SJSA1 (cell line): ENCODE measurements around the gene PATZ1. TPM values are rescaled to one million over a fixed set of nuclear protein-coding genes. Genes with fewer than 3 reads are reported as not detected.

Experiments
- DNase-seq, 2 experiments: peaks; one replicate each; pipeline ENCODE4 v3.0.0-alpha.2; 2015 to 2020; ENCODE audit warnings: low spot score in 2 of 2, low read depth in 1 of 2
- H3K27ac ChIP-seq: fragments of 250-450 bp; sonication (Bioruptor Pico); 2 replicates; pipeline ENCODE4 v1.5.1; 2020; ENCODE audit warnings: mild to moderate bottlenecking, moderate library complexity
- H3K27me3 ChIP-seq: fragments of 250-450 bp; sonication (Bioruptor Pico); replicated peaks from 2 replicates; pipeline ENCODE4 v1.5.1; 2020; ENCODE audit warnings: mild to moderate bottlenecking, moderate library complexity
- H3K36me3 ChIP-seq: fragments of 250-450 bp; sonication (Bioruptor Pico); 2 replicates; pipeline ENCODE4 v1.5.1; 2020; ENCODE audit warnings: mild to moderate bottlenecking
- H3K4me1 ChIP-seq: fragments of 250-450 bp; sonication (Bioruptor Pico); replicated peaks from 2 replicates; pipeline ENCODE4 v1.6.1; 2021; ENCODE audit warnings: mild to moderate bottlenecking
- H3K4me3 ChIP-seq: fragments of 250-450 bp; sonication (Bioruptor Pico); 2 replicates; pipeline ENCODE4 v1.5.1; 2020; ENCODE audit warnings: mild to moderate bottlenecking
- H3K9me3 ChIP-seq: fragments of 250-450 bp; sonication (Bioruptor Pico); replicated peaks from 2 replicates; pipeline ENCODE4 v1.5.1; 2020; ENCODE audit warnings: mild to moderate bottlenecking
- total RNA-seq: library from RNA; depleted of rRNA; stranded (reverse); fragments of >200 nt; shearing (Covaris generic); gene quantifications from 2 replicates; pipeline ENCODE4 v1.2.3, GENCODE V29; 2014

The PATZ1 gene
- total RNA-seq, 1 experiment from 2014 or later, result 14.7 TPM

DNA sequence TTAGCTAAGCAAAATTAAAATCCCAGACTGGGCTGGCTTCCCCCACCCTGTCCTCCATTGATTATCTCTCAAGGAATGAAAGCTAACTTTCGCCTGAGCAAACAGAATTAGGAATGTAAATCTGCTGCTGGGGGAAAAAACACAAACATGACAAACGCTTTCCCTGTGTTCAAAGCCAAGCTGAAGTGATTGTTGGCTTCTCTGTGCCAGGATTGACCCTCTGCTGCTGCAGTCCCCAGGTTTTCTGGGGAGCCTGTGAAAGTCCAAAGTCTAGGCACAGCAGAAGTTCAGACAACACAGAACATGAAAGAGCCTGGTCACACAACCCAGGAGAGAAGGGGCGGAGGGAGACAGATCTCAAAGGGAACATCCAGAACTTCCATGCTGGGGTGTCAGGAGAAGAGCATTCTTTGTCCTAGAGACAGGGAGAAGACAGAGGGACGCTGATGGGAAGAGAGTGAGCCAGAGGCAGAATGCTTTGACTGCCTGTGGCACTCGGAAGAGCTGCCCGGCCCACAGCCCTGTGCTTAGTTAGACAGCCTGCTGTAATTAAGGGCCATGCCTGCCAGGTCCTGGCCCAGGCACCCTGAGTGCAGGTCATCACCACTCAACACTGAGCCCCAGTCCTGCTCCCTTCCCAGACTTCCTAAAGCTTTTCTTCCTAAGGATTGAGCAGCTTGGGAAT, 6.9 kb downstream of the PATZ1 start:
- H3K36me3 ChIP-seq, result peaks cover 88% of the 10 kb centered on the region
- no peaks in the 10 kb centered on the region for H3K9me3 ChIP-seq
- peaks cover 12% of the 10 kb centered on the region for H3K4me1 ChIP-seq
- no peak overlapping the region for H3K27ac ChIP-seq
- no peaks in the 10 kb centered on the region for H3K27me3 ChIP-seq
- DNase-seq, result no peak
- H3K4me3 ChIP-seq, result no peak overlapping the region

DNA sequence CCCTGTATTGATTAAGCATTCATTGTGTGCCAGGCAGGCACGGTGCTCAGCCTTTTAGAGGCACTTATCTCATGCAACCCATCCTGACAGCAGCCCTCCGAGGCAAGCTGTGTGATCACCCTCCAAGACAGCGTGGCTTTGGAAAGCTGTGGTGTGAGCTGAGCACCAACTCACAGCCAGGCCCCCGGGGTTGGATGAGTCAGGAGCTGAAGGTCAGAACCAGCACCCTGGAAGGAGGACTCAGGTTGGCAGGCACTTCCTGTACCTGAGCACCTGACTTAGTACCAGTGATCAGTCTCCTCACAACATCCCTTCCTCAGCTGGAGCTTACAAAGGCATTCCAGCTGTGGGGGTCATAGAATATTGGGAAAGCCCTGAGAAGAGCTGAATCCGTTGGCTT, 9.0 kb downstream of the PATZ1 start:
- DNase-seq, result no peak
- H3K4me1 ChIP-seq, result no peaks in the 10 kb centered on the region
- H3K27me3 ChIP-seq, result no peaks in the 10 kb centered on the region
- peaks cover 88% of the 10 kb centered on the region for H3K36me3 ChIP-seq
- no peak overlapping the region for H3K4me3 ChIP-seq
- H3K27ac ChIP-seq, result no peak overlapping the region
- no peaks in the 10 kb centered on the region for H3K9me3 ChIP-seq

DNA sequence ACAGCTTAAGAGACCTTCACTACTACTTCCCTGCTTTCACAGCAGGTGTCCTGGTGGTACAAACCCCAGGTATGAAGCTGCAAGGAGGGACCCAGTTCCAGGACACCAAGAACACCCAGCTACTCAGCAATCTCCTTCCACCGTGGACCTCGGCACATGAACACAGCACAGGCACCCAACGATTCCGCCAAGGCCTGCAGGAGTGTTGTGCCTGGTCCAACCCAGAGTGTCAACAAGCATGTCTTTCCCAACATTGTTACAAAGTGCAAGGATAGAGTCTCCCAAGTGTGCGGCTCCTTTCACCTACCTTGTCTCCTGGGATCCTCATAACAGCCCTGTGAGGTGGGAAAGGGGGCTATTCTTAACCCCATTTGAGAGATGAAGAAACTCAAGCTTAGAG, 11.8 kb downstream of the PATZ1 start:
- no peak for DNase-seq
- Histone ChIP-seq H3K4me3 (no peak overlapping the region), H3K9me3 (no peaks in the 10 kb centered on the region), H3K4me1 (no peaks in the 10 kb centered on the region), H3K27ac (no peak overlapping the region), H3K27me3 (no peaks in the 10 kb centered on the region), H3K36me3 (peaks cover 79% of the 10 kb centered on the region)

DNA sequence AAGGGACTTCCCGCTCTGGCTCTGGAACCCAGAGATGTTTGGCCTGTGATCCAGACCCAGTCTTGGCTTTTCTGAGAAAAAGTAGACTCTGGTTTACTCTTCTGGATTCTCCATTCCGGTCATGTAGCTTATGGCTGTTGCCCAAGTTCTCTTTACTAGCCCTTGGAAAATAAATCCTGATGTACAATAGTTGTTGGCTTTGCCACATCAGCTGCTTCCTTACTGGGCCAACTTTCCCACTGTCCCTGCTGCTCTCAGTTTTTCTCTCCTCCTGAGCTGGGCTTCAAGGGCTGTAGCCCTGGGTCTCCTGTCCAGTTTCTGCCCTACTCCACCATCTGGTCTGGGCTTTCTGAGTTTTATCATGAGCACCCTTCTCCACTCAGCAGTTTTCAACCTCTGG, 12.5 kb downstream of the PATZ1 start:
- DNase-seq, result no peak
- Histone ChIP-seq H3K4me1 (no peaks in the 10 kb centered on the region), H3K27me3 (no peaks in the 10 kb centered on the region), H3K36me3 (peaks cover 79% of the 10 kb centered on the region), H3K9me3 (no peaks in the 10 kb centered on the region), H3K27ac (no peak overlapping the region), H3K4me3 (no peak overlapping the region)

DNA sequence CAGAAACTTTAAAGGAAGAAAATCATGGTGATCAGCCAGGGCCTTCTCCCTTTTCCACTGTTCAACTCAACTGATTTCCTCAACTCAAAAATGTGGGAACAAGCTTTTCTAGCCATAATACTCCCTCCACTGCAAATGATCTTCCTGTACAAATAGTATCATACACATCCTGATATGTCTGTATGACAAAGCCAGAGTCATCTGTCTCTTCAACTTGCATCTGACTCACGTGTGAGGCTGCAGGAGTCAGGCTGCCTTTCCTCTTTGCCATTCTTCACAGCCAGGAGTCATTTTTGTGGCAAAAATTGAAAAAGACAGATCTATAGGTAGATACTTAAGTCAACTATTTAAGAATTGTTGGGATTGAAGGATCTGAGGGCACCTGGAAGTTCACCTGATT, 13.3 kb downstream of the PATZ1 start:
- H3K27ac ChIP-seq, result no peak overlapping the region
- H3K4me1 ChIP-seq, result no peaks in the 10 kb centered on the region
- no peaks in the 10 kb centered on the region for H3K9me3 ChIP-seq
- no peak for DNase-seq
- peaks cover 79% of the 10 kb centered on the region for H3K36me3 ChIP-seq
- no peaks in the 10 kb centered on the region for H3K27me3 ChIP-seq
- H3K4me3 ChIP-seq, result no peak overlapping the region

DNA sequence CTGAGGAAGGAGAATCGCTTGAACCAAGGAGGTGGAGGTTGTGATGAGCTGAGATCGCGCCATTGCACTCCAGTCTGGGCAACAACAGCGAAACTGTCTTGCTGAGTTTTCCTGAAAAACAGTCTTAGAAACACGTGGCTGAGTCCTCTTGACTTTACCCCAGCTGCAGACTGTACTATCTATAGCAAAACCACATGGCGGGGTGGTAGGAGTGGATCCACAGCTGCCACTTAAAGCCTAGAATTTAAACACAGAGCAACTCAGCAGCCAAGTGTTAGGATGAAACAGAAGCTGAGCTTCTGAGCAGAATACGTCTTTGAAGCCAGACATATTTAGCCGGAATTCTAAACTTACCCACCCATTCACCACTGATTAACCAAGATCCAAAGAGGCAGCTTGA, 14.1 kb downstream of the PATZ1 start:
- Histone ChIP-seq H3K27me3 (no peaks in the 10 kb centered on the region), H3K4me3 (no peak overlapping the region), H3K4me1 (no peaks in the 10 kb centered on the region), H3K27ac (no peak overlapping the region), H3K36me3 (peaks cover 76% of the 10 kb centered on the region), H3K9me3 (no peaks in the 10 kb centered on the region)
- DNase-seq, result no peak

DNA sequence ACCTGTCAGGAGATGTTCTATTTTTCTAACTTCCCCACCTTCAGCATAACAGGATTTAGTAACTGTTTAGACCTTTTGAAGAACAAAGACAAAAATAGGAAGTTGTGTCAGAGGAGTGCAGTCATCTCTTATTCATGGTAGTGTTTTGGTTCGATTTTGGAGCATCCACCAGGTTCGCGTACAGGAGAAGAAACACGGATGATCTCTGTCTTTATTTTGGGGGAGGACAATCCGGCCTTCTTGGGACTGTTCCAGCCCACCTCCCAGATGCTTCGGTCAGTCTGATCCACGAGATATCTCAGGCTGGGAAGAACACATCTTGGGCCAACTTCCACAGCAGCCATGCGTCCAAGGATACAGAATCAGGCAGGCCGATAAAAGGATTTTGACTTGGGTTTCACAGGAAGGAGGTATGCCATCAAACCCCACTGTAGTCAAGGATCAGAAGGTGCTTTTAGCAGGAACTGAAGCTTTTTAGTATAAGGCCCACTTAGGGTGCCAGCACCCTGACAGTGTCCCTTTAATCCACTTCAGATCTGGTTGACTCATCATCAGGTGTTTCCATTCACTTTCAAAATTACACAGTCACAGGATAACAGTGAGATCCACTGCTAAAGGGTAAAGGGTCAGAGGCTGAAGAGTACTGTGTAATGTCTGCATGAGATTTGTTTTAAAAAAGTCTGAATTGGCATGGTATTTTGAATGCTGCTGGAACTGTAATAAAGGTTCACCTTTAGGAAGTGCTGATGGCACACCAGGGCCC, 16.5 kb downstream of the PATZ1 start:
- Histone ChIP-seq H3K4me1 (no peaks in the 10 kb centered on the region), H3K36me3 (peaks cover 72% of the 10 kb centered on the region), H3K9me3 (no peaks in the 10 kb centered on the region), H3K4me3 (no peak overlapping the region), H3K27me3 (no peaks in the 10 kb centered on the region), H3K27ac (no peak overlapping the region)
- DNase-seq, result no peak

DNA sequence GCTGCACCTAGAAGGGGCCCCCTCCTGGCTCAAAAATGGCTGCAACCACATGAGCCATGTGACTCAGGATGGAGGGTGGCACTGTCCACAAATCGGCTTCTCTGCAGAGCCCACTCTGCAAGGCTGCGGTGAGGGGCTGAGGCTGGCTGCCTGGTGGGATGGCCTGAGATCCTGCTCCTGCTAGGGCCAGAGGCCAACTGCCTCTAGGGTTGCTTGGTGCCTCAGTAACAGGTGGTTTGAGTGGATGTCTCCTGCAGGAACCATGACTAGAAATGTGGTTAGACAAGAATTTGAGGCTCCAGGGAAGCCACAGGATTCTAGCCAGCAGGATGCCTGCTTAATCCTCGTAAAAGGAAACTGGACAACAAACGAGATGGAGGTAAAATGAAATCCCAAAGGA, 17.1 kb downstream of the PATZ1 start:
- no peak overlapping the region for H3K4me3 ChIP-seq
- H3K9me3 ChIP-seq, result no peaks in the 10 kb centered on the region
- H3K4me1 ChIP-seq, result no peaks in the 10 kb centered on the region
- H3K36me3 ChIP-seq, result peaks cover 69% of the 10 kb centered on the region
- H3K27ac ChIP-seq, result no peak overlapping the region
- H3K27me3 ChIP-seq, result no peaks in the 10 kb centered on the region
- DNase-seq, result no peak

DNA sequence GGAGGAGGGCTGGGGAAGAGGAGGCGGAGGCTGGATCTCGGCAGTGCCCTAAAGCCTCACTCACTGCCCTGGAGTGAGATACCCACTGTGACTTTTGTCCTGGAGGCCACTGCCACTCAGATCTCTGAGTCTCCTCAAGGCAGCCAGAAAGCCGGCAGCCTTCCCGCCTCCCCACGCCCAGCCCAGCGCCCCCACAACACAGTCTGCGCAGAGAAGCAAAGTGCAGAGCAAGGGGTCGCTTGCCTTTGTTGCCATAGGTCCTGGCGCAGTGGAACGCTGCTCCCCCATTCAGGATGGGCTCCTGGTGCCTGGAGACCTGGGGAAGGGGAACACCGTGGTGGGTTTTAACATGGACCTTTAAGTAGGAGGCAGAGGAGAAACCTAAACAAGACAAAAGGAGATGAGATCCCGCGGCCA, 17.6 kb downstream of the PATZ1 start:
- peaks cover 66% of the 10 kb centered on the region for H3K36me3 ChIP-seq
- no peaks in the 10 kb centered on the region for H3K27me3 ChIP-seq
- no peaks in the 10 kb centered on the region for H3K4me1 ChIP-seq
- no peak overlapping the region for H3K4me3 ChIP-seq
- no peak overlapping the region for H3K27ac ChIP-seq
- no peak for DNase-seq
- H3K9me3 ChIP-seq, result no peaks in the 10 kb centered on the region

DNA sequence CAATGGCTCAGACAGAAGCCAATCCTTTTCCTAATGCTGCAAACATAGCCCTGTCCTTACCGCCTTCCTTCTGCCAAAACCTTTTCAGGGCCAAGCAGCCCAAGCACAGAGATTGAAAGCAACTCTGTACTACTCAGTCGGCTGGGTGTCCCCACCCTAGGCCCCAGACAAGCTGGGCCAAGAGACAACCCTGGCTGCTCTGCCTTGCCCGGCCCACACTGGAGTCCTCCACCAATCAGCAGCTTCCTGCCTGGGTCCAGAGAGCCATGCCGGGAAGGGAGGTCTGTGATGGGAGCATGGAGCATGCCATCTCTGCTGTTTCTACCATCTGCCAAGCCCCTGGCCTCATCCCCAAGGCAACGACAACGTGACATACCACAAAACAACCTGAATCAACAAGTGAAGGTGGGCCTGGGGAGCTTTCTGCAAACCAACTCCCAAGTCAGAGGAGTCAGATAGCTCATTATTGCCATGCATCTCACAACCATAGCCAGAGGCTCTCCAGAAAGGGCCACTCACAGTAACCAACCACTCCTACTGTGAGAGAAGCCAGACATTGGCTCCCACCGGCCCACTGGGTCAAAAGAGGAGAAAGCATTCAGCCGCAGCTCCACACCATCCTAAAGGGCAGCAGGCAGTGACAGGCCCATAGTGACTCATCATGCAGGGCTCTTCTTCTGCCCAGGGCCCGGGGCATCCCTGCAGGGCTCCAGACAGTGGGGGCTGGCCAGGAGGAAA, 18.2 kb downstream of the PATZ1 start:
- peaks cover 61% of the 10 kb centered on the region for H3K36me3 ChIP-seq
- no peak overlapping the region for H3K27ac ChIP-seq
- H3K27me3 ChIP-seq, result no peaks in the 10 kb centered on the region
- DNase-seq, result no peak
- H3K4me1 ChIP-seq, result no peaks in the 10 kb centered on the region
- H3K9me3 ChIP-seq, result no peaks in the 10 kb centered on the region
- H3K4me3 ChIP-seq, result no peak overlapping the region

DNA sequence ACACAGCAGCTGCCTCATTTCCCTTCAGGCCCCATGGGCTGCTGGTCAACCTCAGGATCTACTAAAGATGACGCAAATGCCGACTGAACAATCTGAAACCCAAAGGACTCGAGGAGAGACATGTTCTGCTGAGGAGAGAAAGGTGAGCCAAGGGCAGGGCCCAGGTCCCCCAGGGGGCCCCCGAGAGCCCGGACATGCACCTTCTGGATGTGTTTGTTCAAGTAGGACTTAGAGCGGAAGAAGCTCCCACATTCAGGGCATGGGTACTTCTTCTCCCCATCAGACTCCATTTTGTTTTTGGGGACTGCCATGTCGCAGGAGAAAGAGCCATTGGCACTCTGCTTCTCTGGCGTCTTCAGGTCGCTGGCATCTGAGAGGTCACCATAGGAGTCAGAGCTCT, 19.3 kb downstream of the PATZ1 start:
- no peaks in the 10 kb centered on the region for H3K27me3 ChIP-seq
- peaks cover 51% of the 10 kb centered on the region for H3K36me3 ChIP-seq
- H3K4me1 ChIP-seq, result no peaks in the 10 kb centered on the region
- no peak overlapping the region for H3K4me3 ChIP-seq
- no peak overlapping the region for H3K27ac ChIP-seq
- no peak for DNase-seq
- H3K9me3 ChIP-seq, result no peaks in the 10 kb centered on the region

DNA sequence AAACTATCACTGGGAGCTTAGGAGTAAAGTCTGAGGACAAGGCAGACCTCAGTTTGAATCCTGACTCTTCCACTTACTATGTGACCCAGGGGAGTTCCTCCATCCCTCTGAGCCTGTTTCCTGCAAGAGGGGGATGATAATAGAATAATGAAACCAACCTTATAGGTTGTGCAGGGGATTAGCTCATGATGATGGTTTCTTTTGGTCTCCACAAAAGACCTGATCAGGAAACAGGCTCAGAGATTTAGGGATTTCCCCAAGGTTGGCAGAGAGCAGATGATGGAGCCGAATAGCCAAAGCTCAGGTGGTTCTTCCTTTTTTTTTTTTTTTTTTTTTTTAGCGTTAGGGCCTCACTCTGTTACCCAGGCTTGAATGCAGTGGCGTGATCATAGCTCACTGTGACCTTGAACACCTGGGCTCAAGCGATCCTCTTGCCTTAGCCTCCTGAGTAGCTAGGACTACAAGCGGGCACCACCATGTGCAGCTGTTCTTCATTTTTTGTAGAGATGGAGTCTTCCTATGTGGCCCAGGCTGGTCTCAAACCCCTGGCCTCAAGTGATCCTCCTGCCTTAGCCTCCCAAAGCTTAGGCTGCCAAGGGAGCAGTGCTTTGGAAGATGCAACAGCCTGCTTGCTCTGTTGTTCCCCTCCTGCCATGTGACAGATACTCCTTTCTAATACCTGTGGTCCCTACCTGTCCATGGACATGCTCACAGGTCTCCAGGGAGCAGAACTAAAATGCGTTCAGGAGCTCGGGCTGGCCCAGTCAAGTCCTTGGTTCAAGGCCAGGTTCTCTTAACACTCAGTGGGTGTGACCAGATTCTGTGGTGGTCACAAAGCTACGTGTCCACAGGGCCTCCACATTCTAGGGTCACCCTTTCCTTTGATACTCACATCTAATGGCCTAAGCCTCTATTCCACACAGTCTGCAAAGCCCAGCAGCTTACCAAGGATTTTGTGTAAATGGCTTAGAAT, 22.3 kb downstream of the PATZ1 start:
- Histone ChIP-seq H3K4me1 (no peaks in the 10 kb centered on the region), H3K4me3 (no peak overlapping the region), H3K36me3 (peaks cover 30% of the 10 kb centered on the region), H3K27me3 (no peaks in the 10 kb centered on the region), H3K9me3 (no peaks in the 10 kb centered on the region), H3K27ac (no peak overlapping the region)
- DNase-seq, result no peak

DNA sequence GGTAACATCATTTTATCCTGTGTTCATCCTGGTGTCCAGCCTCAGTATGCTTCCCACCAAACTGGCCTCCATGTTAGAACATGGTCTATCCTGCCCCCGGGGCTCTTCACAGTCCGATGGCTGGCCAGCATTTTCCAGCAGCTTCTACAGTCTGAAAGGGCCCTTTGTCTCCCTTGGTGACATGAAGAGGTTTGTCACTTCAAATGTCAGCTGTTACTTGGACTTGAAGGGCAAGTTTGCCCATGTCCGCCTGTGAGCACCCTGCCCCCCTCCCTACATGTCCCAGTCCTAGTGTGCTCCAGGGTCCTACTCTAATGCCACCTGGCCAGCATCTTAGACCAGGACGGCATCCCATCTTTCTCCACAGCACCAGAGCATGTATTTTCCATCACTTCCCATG, 24.7 kb downstream of the PATZ1 start:
- Histone ChIP-seq H3K9me3 (no peaks in the 10 kb centered on the region), H3K4me3 (no peak overlapping the region), H3K36me3 (peaks cover 16% of the 10 kb centered on the region), H3K27ac (no peak overlapping the region), H3K27me3 (no peaks in the 10 kb centered on the region), H3K4me1 (no peaks in the 10 kb centered on the region)
- no peak for DNase-seq
